K562 (cell line): ENCODE results near the gene KRT25. TPM values are rescaled to one million over a fixed set of nuclear protein-coding genes. Genes with fewer than 3 reads are reported as not detected.

ENCODE experiments used
- ATAC-seq: fragments of 200-7000 bp; cut with Tn5 transposase; 3 replicates; pipeline ENCODE4 v1.9.1; 2020; ENCODE audit warnings: moderate library complexity
- BruUV-seq: library from RNA; stranded (reverse); fragments of 400-500 nt; replicated peaks from 2 replicates; lab custom pipeline; 2021; lab: Mats Ljungman, UMichigan
- CTCF ChIA-PET: fragments of 300-600 bp; formaldehyde crosslinking; extraction: SDS; loops from one replicate; lab custom pipeline; 2021; ENCODE audit warnings: low intra/inter-chr PET ratio; lab: Yijun Ruan, JAX
- POLR2A ChIA-PET: fragments of 300-600, 350-650 bp; sonication (Branson Sonifier 250); formaldehyde crosslinking; extraction: SDS; loops from one replicate; lab custom pipeline; 2021; ENCODE audit warnings: antibody characterized with exemption, inconsistent platforms; lab: Yijun Ruan, JAX
- DNase-seq, 4 experiments: peaks; one replicate each; pipeline versions ENCODE4 v3.0.0 to v3.0.0-alpha.2; 2011 to 2018; ENCODE audit warnings: low spot score in 3 of 4, mixed read lengths in 3 of 4; ENCODE audit errors: extremely low read depth in 1 of 4
- FAIRE-seq: peaks from 2 replicates; lab custom pipeline; 2011; peaks lifted over from hg19 to GRCh38; lab: Jason Lieb, UNC
- H2AFZ ChIP-seq: 2 replicates; pipeline ENCODE4 v1.6.0; 2011; ENCODE audit warnings: low read depth, low read length, control low read depth, inconsistent platforms
- H3K27ac ChIP-seq: fragments of 200-600 bp; 3 replicates; pipeline ENCODE4 v1.8.0; 2011; ENCODE audit warnings: low read depth, mild to moderate bottlenecking, control low read depth, inconsistent platforms, low read length, moderate library complexity, mixed read lengths; ENCODE audit errors: extremely low read depth
- H3K27me3 ChIP-seq, 2 experiments: fragments of 300-600 bp in 1 of 2; 2 replicates in 1 of 2; 3 replicates in 1 of 2; pipeline versions ENCODE4 v1.6.0 to v1.8.0; 2011; ENCODE audit warnings: inconsistent platforms in 2 of 2, low read length in 2 of 2, mild to moderate bottlenecking in 1 of 2, mixed read lengths in 1 of 2, moderate library complexity in 1 of 2; ENCODE audit not compliant: control insufficient read depth in 2 of 2, insufficient read depth in 2 of 2
- H3K36me3 ChIP-seq: fragments of 300-600 bp; 3 replicates; pipeline ENCODE4 v1.8.0; 2011; ENCODE audit warnings: mild to moderate bottlenecking, low read length, inconsistent platforms; ENCODE audit not compliant: control insufficient read depth, insufficient read depth
- H3K4me1 ChIP-seq, 2 experiments: fragments of 200-600 bp in 1 of 2; replicated peaks in 1 of 2; 2 replicates in 1 of 2; 3 replicates in 1 of 2; pipeline versions ENCODE4 v1.5.1 to v1.8.0; 2011; ENCODE audit warnings: inconsistent platforms in 2 of 2, low read length in 2 of 2, mild to moderate bottlenecking in 1 of 2, mixed read lengths in 1 of 2, moderate library complexity in 1 of 2; ENCODE audit not compliant: control insufficient read depth in 2 of 2, insufficient read depth in 2 of 2
- H3K4me2 ChIP-seq: 2 replicates; pipeline ENCODE4 v1.6.1; 2011; ENCODE audit warnings: low read length, control low read depth, inconsistent platforms, mixed read lengths; ENCODE audit not compliant: insufficient read depth
- H3K4me3 ChIP-seq: fragments of 200-600 bp; sonication (generic), shearing (Covaris generic); 2 replicates; pipeline ENCODE4 v1.5.1; 2016; ENCODE audit warnings: control low read depth, inconsistent platforms
- H3K79me2 ChIP-seq: fragments of 200-600 bp; 3 replicates; pipeline ENCODE4 v1.8.0; 2011; ENCODE audit warnings: low read length, inconsistent platforms; ENCODE audit not compliant: control insufficient read depth, insufficient read depth
- H3K9ac ChIP-seq, 2 experiments: 2 replicates each; pipeline versions ENCODE4 v1.6.0 to v1.6.1; 2011; ENCODE audit warnings: low read depth in 2 of 2, low read length in 2 of 2, control low read depth in 1 of 2, inconsistent platforms in 1 of 2, mild to moderate bottlenecking in 1 of 2, mixed read lengths in 1 of 2; ENCODE audit not compliant: insufficient read depth in 1 of 2
- H3K9me1 ChIP-seq: one replicate; pipeline ENCODE4 v1.6.0; 2011; ENCODE audit warnings: inconsistent platforms, mild to moderate bottlenecking, low read length, moderate library complexity; ENCODE audit not compliant: control insufficient read depth, insufficient read depth
- H3K9me3 ChIP-seq: replicated peaks from 2 replicates; pipeline ENCODE4 v1.5.1; 2011; ENCODE audit warnings: low read depth, low read length, inconsistent platforms; ENCODE audit not compliant: control insufficient read depth, insufficient read depth
- H4K20me1 ChIP-seq: replicated peaks from 2 replicates; pipeline ENCODE4 v1.6.1; 2011; ENCODE audit warnings: low read length, inconsistent platforms, mixed read lengths; ENCODE audit not compliant: control insufficient read depth, insufficient read depth
- ADNP ChIP-seq: fragments of 200-800 bp; sonication (Bioruptor generic); IDR thresholded peaks from 2 replicates; pipeline ENCODE4 v1.6.1; 2016; ENCODE audit warnings: missing genetic modification characterization, missing compliant biosample characterization
- DMBX1 ChIP-seq: fragments of 250-450 bp; sonication (Bioruptor Pico); IDR thresholded peaks from 2 replicates; pipeline ENCODE4 v1.8.0; 2022; ENCODE audit warnings: inconsistent platforms, mild to moderate bottlenecking, moderate library complexity, borderline replicate concordance
- ESRRA ChIP-seq: fragments of 450-650 bp; IDR thresholded peaks from 2 replicates; pipeline ENCODE4 v1.6.1; 2014; ENCODE audit warnings: low read depth, mild to moderate bottlenecking, moderate library complexity, borderline replicate concordance
- ILK ChIP-seq: fragments of 450-650 bp; IDR thresholded peaks from 2 replicates; pipeline ENCODE4 v1.6.1; 2016; ENCODE audit warnings: missing genetic modification characterization, low read depth, mild to moderate bottlenecking, missing compliant biosample characterization, moderate library complexity, borderline replicate concordance
- MYC ChIP-seq, 2 experiments: fragments of 250-450 bp in 1 of 2; sonication (Bioruptor Pico) in 1 of 2; IDR thresholded peaks; 2 replicates each; pipeline versions ENCODE4 v1.5.1 to v1.6.1; 2012 to 2021; ENCODE audit warnings: low read depth in 2 of 2, borderline replicate concordance in 1 of 2, improper control_type of control experiment in 1 of 2, low read length in 1 of 2, mild to moderate bottlenecking in 1 of 2, moderate library complexity in 1 of 2
- POLR2G ChIP-seq: fragments of 200-400 bp; formaldehyde crosslinking; IDR thresholded peaks from 2 replicates; pipeline ENCODE4 v1.6.1; 2017; ENCODE audit warnings: low read depth, mild to moderate bottlenecking, antibody characterized with exemption, low read length, moderate library complexity
- ZKSCAN8 ChIP-seq: fragments of 200-800 bp; sonication (Bioruptor generic); IDR thresholded peaks from 2 replicates; pipeline ENCODE4 v1.6.1; 2016; ENCODE audit warnings: missing genetic modification characterization, missing compliant biosample characterization
- ZNF589 ChIP-seq: fragments of 200-800 bp; sonication (Bioruptor generic); IDR thresholded peaks from 2 replicates; pipeline ENCODE4 v1.6.1; 2016; ENCODE audit warnings: low read depth, missing genetic modification characterization, missing compliant biosample characterization
- ZNF668 ChIP-seq: fragments of 250-450 bp; sonication (Bioruptor Pico); IDR thresholded peaks from 2 replicates; pipeline ENCODE4 v1.8.0; 2022; ENCODE audit warnings: mild to moderate bottlenecking, inconsistent platforms
- WGBS: fragments of 100-300 bp; shearing (Covaris generic); methylation state at CpG from one replicate; pipeline ENCODE4 v1.1.6; 2016; ENCODE audit warnings: low coverage, mixed read lengths; ENCODE audit not compliant: insufficient coverage; ENCODE audit errors: missing lambda C conversion rate; 5-methylcytosine and 5-hydroxymethylcytosine counted together
- in situ Hi-C: fragments of 300-500 bp; cut with MboI; formaldehyde crosslinking; loops from 4 replicates; pipeline ENCODE4 v1.15.0; 2018; ENCODE audit warnings: inconsistent platforms, mixed read lengths
- intact Hi-C: fragments of 100-400 bp; cut with micrococcal nuclease; formaldehyde crosslinking; loops from 2 replicates; pipeline ENCODE4 v1.14.2; 2022
- polyA plus RNA-seq, 8 experiments: library from polyadenylated mRNA; depleted of rRNA in 4 of 8; stranded (reverse) in 5 of 8; unstranded in 3 of 8; fragments of >200 nt; fragmentation: Nextera tagmentation in 2 of 8; fragmentation: Illumina TruSeq in 1 of 8; extraction: Ambion mirVana in 2 of 8; extraction: Trizol in 1 of 8; gene quantifications; 2 replicates each; pipeline versions ENCODE4 v1.2.1 to v1.2.3, GENCODE V29; 2011 to 2014; ENCODE audit warnings: inconsistent platforms in 1 of 8, missing spikeins in 1 of 8
- total RNA-seq, 7 experiments: library from RNA; depleted of rRNA in 6 of 7; stranded (reverse); fragments of >200 nt in 6 of 7; fragmentation: Illumina TruSeq in 2 of 7; extraction: Trizol in 2 of 7; gene quantifications; 2 replicates each; pipeline versions ENCODE4 v1.2.1 to v1.2.3, GENCODE V29; 2011 to 2021; ENCODE audit warnings: low replicate concordance in 1 of 7
- TF ChIP-seq, protein P1 (sequence below): fragments of 200-800 bp; sonication (Bioruptor generic); IDR thresholded peaks from 2 replicates; pipeline ENCODE4 v1.6.1; 2017; ENCODE audit warnings: missing genetic modification characterization, missing compliant biosample characterization
- TF ChIP-seq, protein P2 (sequence below), 2 experiments: fragments of 450-650 bp in 1 of 2; sonication (generic) in 1 of 2; formaldehyde crosslinking in 1 of 2; IDR thresholded peaks in 1 of 2; conservative IDR thresholded peaks in 1 of 2; 2 replicates each; pipeline versions ENCODE4 v1.6.1 to v1.8.1; 2016 to 2023; ENCODE audit warnings: mild to moderate bottlenecking in 2 of 2, moderate library complexity in 2 of 2, inconsistent platforms in 1 of 2, missing genetic modification reagents in 1 of 2
- TF ChIP-seq, protein P3 (sequence below), 2 experiments: fragments of 150-350 bp in 1 of 2; IDR thresholded peaks; 2 replicates each; pipeline ENCODE4 v1.6.1; 2012 to 2016; ENCODE audit warnings: low read depth in 2 of 2, low read length in 2 of 2, mild to moderate bottlenecking in 1 of 2, moderate library complexity in 1 of 2

The KRT25 gene
- total and polyA plus RNA-seq, 9 of the 15 experiments (the other 6 are each of a cell fraction or from before 2014, with no cell fraction given) = not detected

DNA sequence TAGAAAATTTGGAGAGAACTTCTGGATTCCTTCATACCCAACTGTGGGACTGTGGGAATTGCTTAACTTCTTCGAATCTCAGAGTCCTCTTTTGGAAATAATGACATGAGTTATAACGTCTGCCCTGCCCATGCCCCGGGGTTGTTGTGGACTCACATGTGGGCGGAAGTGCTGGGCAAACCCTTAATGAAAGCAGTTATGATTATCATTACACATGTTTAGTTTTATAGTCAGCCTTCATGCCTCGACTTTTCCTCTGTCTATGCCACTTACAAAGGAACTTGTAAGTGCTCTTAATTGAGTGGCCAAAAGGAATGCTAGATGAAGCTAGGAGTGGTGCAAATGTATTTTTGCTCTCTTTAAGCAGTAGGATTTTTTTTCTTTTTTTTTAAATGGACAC is 23.3 kb upstream of the KRT25 start:
- Histone ChIP-seq H3K4me2 (no peak overlapping the region), H3K36me3 (no peaks in the 10 kb centered on the region), H3K27ac (no peak overlapping the region), H4K20me1 (no peaks in the 10 kb centered on the region), H3K27me3 (peaks cover 0 to 9% of the 10 kb centered on the region in 2 experiments; a peak in 2 of 5 replicates), H3K9ac (no peak overlapping the region), H3K4me1 (peaks cover 0 to 4% of the 10 kb centered on the region in 2 experiments; a peak in 1 of 5 replicates), H3K9me3 (no peaks in the 10 kb centered on the region), H2AFZ (no peak overlapping the region), H3K4me3 (no peak overlapping the region), H3K79me2 (no peaks in the 10 kb centered on the region), H3K9me1 (no peaks in the 10 kb centered on the region)
- no peak for FAIRE-seq
- BruUV-seq = no TSS peak
- 10% methylated on average over 5 of the region's 5 CpGs for WGBS
- intact Hi-C loops (no loop called here), in situ Hi-C loops (no loop called here)
- DNase-seq = no peak
- ChIA-PET CTCF (no interaction called here), POLR2A (no interaction called here)
- TF ChIP-seq, protein P1, sequence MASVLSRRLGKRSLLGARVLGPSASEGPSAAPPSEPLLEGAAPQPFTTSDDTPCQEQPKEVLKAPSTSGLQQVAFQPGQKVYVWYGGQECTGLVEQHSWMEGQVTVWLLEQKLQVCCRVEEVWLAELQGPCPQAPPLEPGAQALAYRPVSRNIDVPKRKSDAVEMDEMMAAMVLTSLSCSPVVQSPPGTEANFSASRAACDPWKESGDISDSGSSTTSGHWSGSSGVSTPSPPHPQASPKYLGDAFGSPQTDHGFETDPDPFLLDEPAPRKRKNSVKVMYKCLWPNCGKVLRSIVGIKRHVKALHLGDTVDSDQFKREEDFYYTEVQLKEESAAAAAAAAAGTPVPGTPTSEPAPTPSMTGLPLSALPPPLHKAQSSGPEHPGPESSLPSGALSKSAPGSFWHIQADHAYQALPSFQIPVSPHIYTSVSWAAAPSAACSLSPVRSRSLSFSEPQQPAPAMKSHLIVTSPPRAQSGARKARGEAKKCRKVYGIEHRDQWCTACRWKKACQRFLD = no peak
- TF ChIP-seq, protein P2, sequence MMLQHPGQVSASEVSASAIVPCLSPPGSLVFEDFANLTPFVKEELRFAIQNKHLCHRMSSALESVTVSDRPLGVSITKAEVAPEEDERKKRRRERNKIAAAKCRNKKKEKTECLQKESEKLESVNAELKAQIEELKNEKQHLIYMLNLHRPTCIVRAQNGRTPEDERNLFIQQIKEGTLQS (IDR thresholded peaks at IDR 0.05) = no peak
- TF ChIP-seq, protein P2 (CRISPR knock-in tag; conservative IDR thresholded peaks at IDR 0.05) = no peak
- TF ChIP-seq DMBX1 (CRISPR knock-in tag) = no peak
- no peak for TF ChIP-seq ZNF668 (CRISPR knock-in tag)
- TF ChIP-seq ILK = no peak
- TF ChIP-seq ZNF589 = no peak
- TF ChIP-seq MYC (IDR thresholded peaks at IDR 0.05; ENCODE audit: low read depth, low read length) = no peak
- no peak for TF ChIP-seq MYC (CRISPR knock-in tag; IDR thresholded peaks at IDR 0.05; ENCODE audit: borderline replicate concordance, low read depth)
- TF ChIP-seq ESRRA = no peak
- TF ChIP-seq, protein P3, sequence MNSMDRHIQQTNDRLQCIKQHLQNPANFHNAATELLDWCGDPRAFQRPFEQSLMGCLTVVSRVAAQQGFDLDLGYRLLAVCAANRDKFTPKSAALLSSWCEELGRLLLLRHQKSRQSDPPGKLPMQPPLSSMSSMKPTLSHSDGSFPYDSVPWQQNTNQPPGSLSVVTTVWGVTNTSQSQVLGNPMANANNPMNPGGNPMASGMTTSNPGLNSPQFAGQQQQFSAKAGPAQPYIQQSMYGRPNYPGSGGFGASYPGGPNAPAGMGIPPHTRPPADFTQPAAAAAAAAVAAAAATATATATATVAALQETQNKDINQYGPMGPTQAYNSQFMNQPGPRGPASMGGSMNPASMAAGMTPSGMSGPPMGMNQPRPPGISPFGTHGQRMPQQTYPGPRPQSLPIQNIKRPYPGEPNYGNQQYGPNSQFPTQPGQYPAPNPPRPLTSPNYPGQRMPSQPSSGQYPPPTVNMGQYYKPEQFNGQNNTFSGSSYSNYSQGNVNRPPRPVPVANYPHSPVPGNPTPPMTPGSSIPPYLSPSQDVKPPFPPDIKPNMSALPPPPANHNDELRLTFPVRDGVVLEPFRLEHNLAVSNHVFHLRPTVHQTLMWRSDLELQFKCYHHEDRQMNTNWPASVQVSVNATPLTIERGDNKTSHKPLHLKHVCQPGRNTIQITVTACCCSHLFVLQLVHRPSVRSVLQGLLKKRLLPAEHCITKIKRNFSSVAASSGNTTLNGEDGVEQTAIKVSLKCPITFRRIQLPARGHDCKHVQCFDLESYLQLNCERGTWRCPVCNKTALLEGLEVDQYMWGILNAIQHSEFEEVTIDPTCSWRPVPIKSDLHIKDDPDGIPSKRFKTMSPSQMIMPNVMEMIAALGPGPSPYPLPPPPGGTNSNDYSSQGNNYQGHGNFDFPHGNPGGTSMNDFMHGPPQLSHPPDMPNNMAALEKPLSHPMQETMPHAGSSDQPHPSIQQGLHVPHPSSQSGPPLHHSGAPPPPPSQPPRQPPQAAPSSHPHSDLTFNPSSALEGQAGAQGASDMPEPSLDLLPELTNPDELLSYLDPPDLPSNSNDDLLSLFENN (IDR thresholded peaks at IDR 0.05; ENCODE audit: low read depth in 2 of 2, low read length in 2 of 2) = no peak
- no peak for TF ChIP-seq ZKSCAN8 (CRISPR knock-in tag)
- TF ChIP-seq ADNP (tag) = no peak
- no peak for TF ChIP-seq POLR2G
- ATAC-seq = no peak
